ENCODE measurements around the gene MYOF. TPM values are rescaled to one million over a fixed set of nuclear protein-coding genes. Genes with fewer than 3 reads are reported as not detected.

The MYOF gene
- total RNA-seq, 2 experiments from 2014 or later, result 39.2 to 43.4 TPM

Other genes starting within 250 kb of the MYOF start
- 10 to 100 TPM; 43.8 to 44.4 TPM for gene CEP55, start 14.3 kb upstream of the MYOF start, total RNA-seq
- not detected for gene FFAR4, start 84.3 kb upstream of the MYOF start, total RNA-seq
- not detected for gene RBP4, start 118.9 kb upstream of the MYOF start, total RNA-seq
- gene PDE6C, start 130.2 kb upstream of the MYOF start, total RNA-seq, result not detected
- gene FRA10AC1, start 220.3 kb upstream of the MYOF start, total RNA-seq, result 10 to 100 TPM; 13.2 to 14.3 TPM

Measured in activated CD8-positive, alpha-beta memory T cell treated with anti-CD3 and anti-CD28 coated beads for 36 hours (primary cell).